CD4-positive, alpha-beta T cell treated with Interferon alpha-2 for 1 hour (primary cell): ENCODE results near the gene HPSE2.
"Not testable (repeated sequence)": the region's sequence is repeated elsewhere in the genome, so short reads cannot be mapped to it uniquely, and the experiment has no call there.

Experiments
- DNase-seq, 2 donors: peaks; one replicate each; pipeline ENCODE4 v3.0.0-alpha.2; 2020 to 2022

The HPSE2 gene

DNA sequence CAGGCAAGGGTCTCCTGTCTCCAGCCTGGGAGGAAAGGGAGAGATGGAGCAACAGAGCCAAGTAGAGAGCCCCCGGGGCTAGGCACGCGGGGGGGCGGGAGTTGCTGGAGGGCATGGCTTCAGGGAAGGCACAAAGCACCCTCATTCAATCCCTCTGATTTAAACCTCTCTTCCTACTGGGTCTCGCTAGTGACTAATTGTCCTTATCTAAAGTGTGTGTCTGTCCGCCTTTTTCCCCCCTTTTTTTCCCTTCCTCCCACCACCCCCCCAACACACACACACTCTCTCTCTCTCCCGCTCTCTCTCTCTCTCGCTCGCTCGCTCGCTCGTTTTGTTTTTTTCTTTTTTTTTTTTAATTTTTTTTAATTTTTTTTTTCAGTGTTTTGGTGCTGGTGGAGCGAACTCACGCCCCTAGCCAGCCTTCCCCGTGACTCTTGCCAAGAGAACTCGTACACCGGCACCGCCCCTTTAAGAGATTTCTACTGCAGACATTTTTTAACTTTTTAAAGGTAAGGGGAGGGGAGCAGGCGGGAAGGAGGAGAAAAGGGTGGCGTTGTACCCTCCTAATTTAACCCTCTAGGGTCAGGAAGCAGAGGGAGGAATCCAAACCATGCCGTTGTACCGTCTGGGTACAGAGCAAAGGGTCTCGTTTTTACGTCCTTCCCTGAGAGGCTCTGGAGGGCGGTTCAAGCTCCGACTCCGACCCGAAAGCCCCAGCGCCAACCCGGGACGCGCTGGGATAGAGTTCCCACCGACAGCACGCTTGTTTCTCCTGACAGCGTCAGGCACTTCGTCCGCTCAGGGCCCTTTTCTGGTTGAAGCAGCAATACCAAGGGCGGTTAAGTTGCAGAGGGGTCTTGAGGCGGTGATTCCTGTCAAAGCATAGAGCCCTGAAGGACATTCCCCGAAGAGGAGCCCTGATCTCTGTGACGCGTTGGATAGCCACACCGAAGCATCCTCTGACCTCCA is at the start of gene HPSE2:
HPSE2 (minus strand) TSS at position 195 of the 969 bp plus-strand sequence.
- DNase-seq = no peak

DNA sequence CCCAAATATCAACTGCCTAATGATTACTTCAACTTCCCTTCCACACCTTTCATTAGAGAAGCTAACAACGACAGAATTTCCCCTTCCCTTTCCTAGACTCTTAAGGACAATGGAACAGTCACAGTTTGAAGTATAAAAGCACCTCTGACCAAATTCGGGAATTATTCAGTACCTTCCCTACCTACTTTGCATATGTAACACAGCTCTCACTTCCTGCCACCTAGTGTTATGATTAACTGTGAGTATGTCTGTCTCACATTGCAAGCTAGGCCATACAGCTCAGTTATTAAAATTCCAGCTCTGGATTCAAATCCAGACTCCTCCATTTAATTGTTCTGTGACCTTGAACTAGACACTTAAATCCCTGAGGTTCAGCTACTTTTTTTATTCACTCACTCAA is 44.8 kb upstream of the HPSE2 start:
- DNase-seq = no peak

DNA sequence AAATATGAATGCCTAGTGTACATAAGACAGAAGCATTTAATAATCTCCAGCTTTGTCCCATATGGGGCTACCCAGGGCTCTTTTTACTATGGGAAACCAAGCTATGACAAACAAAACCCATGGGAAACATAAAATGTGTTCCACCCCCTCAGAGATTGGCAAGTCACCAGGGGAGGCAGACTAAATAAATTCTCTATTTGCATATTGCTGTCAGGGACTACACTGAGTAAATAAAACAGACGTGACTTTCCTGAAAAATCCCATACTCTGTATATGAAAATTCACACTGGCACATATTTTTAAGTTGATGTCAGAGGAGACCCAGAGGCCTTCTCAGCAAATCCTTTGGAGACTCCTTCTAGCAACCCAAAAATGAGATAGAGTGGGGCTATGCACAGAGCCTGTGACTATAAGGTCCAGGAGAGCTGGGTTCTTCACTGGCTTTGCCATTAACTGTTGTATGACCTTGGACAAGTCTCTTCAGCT is 44.0 kb upstream of the HPSE2 start:
- DNase-seq = no peak

DNA sequence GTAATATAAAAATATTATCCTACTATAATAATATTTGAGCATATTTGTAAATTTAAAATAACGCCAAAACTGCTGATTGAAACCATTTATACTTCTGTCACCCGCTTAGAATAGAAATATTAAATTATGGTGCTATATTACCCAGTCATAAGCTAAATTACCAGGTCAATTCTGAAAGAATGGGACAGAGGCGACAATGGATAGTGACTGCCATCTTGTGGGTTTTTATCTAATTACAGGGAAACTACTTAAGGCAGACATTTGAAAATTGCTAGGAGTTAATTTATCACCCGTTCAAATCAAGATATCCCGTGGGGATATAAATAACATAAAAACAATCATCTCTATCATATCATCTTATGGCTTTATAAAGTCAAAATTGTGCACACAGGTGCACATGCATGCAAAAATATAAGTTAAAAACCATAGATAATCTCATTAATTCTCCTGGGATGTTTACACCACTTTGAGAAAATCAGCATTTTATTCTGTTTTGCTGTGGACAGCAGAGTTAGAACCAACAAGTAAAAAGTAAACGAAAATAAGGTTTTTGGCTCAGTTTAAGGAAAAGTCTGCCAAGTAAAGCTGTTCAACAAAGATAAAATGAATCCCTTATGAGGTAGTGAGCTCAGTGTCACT is 41.3 kb upstream of the HPSE2 start:
- DNase-seq = peak in 1 of 2 donors; percentile 1

DNA sequence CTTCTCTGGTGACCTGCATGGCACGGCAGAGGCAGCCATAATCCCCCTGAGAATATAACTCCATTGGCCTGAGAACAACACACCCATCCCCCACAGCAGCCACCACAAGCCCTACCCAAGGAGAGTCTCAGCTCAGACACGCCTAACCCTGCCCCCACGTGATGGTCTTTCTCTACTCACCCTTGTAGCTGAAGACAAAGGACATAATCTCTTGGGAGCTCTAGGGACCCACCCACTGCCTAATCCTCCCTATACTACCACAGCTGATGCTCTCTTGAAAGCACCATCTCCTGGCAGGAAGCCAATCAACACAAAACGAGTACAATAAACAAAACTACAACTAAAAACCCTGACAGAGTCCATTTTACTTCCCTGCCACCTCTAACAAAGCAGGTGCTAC is 30.7 kb upstream of the HPSE2 start:
- DNase-seq = no peak

DNA sequence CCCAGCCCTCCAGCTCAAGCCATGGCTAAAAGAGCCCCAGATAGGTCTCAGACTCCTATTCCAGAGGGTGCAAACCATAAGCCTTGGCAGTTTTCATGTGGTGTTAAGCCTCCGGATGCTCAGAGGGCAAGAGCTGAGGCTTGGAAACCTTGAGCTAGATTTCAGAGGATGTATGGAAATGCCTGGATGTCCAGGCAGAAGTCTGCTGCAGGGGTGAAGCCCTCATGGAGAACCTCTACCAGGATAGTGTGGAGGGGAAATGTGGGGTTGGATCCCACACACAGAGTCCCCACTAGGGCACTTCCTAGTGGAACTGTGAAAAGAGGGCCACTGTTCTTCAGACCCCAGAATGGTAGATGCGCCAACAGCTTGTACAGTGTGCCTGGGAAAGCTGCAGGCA is 13.2 kb upstream of the HPSE2 start:
- no peak for DNase-seq

DNA sequence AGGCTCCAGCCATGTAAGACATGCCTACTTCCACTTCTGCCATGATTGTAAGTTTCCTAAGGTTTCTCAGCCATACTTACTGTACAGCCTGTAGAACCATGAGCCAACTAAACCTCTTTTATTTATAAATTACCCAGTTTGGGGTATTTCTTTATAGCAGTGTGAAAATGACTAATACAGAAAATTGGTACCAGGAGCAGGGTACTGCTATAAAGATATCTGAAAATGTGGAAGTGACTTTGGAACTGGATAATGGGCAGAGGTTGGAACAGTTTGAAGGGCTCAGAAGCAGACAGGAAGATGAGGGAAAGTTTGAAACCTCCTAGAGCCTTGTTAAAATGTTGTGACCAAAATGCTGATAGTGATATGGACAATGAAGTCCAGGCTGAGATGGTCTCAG is 12.2 kb upstream of the HPSE2 start:
- not testable (repeated sequence) for DNase-seq

DNA sequence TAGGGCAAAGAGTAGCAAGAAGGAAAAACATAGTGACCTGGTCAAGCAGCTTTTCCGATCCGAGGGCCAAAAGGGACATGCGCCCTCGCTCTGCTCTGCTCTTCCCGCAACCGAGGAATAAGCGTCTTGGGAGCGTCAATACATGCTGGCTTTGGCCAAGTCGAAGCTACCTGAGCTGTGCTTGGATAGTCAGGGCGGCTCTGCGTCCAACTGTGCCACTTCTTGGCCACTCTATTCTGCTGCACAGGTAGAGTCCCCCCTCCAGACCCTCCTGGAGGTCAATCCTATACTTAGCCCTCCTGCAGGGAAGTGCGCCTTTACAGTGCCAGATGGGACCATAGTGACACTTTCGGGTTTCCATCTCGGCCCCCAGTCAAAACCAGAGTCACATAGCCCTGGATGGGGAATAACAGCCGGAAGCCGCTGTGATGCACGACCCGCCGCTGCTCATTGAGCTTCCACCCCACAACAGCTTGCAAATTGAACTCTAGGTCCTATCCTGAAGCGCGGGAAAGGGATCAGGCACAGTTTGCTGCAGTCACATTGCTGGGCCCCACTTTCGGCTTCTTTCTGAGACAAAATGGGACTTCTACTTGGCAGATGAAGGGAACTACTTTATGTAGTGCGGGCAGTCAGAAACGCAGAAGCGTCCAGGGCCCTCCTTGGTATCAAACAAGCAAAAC is 1.1 kb upstream of the HPSE2 start:
- DNase-seq = no peak

DNA sequence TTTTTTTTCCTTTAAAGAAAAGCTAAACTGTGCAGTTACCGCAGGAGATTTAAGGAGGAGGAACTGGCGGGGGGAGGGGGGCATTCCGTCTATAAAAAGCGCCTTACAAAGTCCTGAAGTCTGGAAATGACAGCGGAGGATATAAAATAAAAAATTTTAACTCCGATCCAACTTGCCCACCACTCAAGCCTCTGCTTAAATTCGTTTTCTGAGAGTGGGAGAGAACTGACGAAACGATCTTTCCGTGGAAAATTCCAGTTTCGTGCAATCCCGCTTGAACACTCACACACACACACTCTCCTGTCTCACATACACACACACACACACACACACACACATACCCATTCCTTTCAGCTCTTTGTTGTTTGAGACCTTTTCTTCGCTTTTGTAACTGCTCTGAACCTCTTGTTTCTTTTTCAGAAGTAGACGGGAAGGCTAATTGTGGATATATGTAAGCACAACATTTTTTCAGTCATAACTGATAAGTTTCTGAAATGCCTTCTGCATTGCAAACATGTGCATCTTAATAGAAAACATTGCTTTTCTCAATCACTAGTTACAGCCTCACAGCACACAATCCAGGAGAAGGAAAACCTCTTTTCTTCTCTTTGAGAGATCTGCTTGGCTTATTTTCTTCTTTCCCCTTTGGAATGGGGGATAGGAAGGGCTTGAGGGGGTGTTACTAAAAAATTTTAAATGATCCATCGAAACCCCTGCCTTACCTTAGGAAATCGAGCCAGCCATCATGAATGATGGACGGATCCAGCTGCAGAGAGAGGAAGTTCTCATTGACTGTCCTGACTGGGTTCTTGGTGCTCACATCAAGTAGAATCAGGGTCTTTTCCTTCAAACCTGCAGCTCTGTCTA is 628 bp downstream of the HPSE2 start:
- DNase-seq = no peak

DNA sequence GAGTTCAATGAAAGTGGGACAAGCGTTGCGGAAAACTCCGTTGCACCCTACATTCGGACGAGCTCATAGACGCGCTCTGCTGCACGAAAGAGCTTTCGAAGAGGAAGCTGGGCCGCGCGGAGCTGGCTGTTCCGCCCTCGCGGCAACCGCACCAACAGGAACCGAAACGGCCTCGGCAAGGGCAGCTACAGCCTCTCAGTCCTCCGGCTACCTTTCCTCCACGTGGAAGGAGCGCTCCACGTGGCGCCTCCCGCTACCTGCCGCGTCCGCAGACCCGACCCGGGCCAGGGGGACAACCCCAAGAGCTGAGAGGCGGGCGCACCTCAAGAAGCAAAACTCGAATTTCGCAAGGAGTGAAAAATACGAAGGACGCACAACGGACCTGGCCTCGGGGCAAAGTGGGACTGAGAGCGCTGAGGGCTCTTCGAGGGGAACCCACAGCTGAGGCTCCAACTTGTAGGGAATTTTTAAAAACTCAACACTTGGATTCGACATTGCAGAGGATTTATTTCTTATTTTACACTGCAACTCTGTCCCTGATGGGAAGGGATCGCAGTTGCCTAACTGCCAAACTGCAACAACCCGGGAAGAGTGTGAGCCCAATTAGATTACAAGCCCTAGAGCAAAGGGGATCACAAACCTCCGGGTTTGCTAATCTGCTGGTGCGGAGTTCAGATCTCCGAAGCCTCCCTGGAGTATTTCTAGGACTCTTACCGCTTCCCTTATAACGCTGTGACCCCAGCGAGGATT is 1.4 kb downstream of the HPSE2 start:
- DNase-seq = peak; percentile 22 to 46

DNA sequence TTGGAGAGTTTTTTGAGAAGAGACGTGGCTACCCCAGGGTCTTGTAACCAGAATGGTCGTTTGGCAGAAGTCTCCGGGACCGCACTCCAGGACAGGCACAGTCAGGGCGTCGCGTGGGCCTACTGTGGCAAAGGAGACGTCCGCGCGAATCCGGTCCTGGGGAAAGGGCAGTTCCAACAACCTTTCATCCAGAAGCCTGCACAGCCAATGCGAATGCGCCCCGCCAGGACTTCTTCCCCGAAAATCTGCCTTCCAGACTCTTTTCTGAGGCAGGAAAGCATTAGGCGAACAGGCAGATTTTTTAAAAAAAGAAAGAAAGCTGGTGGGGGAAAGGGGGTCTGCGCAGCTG is 2.0 kb downstream of the HPSE2 start:
- DNase-seq = no peak

DNA sequence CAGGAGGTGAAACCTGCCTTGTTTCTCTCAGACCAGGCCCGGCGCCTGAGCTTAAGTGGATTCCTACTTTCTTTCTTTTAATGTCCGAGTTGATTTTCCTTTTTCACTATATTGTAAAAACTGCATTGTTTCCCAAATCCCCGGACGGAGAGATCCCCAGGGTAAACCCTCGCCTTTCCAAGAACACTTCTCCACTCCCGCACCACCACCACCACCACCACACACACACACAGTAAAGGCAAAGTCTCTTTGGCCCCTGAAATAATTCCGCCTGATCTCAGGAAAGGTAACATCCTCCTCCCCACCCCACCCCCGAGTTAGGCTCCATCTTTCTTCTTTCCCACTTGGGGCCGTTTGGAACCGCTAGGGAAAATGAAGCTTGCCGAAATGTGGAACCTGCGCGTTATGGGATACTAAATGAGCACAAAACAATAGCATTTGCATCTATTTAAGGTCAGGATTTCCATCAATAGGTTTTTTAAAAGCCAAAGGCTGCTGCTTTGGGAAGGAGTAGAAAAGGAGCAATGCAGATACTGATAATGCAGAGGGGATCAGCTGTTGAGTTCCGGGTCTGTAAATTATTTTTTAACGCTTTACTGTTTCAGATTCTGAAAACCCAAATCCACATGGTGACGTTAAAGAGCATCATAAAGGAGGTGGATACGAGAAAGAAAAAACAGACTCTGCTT is 2.5 kb downstream of the HPSE2 start:
- DNase-seq = no peak

DNA sequence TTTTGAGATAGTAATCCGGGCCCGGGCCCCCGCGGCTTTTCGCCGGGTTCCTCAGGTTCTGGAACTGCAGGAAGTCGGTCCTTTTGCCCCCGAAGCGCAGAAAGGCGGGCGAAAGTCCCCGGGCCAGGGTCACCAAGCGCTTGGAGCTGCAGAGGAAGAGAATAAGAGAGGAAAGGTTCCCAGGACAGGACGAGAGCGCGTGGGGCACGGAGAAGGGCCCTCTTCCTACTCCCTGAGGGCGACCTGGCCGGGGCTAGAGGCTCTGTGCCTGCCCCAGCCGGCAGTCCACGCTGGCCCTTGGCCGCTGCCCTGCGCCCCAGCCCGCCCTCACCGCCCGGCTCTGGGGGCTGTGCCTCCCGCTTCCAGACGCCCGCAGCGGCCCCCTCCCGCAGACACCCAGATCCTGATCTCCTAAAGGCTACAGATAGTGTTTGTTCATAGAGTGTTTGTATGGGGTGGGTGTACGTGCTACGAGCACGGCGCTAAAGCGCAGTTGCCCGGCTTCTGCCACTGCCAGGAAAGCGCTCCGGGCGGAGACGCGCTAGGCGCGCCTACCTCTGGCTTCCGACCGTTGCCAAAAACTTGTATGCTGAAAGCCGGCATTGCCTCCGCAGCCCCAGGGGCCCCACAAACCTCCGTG is 3.2 kb downstream of the HPSE2 start:
- no peak for DNase-seq

DNA sequence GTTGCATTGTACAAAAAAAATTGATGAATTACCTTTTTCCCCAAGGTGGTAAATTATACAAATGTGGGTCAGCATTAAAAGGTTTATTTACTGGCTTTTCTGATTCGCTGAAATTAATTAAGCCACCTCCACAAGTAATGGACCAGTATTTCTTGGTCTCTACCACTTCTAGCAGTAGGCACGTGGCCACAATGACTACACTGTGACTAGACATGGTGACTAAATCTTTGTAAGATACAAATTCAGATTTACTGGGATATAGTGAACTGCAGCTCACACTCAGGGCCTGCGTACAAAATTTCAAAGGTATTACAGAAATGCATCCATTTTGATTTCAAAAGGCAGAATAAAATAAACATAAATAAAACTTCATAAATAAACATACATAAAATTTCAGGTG is 10.9 kb downstream of the HPSE2 start:
- DNase-seq = no peak

DNA sequence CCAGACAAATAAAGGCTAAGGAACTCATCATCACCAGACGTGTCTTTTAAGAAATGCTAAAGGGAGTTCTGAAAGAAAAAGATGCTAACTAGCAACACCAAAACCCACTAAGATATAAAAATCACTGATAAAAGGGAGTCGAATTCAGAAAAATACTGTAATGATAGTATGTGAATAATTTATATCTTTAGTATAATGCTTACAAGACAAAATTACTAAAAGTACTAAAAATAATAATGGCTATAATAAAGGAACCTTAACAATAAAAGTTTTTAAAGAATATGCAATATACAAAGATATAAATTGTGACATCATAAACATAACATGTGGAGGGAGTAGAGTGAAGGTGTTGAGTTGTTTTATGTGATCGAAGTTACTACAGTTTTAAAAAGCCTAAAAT is 28.3 kb downstream of the HPSE2 start:
- DNase-seq = no peak

DNA sequence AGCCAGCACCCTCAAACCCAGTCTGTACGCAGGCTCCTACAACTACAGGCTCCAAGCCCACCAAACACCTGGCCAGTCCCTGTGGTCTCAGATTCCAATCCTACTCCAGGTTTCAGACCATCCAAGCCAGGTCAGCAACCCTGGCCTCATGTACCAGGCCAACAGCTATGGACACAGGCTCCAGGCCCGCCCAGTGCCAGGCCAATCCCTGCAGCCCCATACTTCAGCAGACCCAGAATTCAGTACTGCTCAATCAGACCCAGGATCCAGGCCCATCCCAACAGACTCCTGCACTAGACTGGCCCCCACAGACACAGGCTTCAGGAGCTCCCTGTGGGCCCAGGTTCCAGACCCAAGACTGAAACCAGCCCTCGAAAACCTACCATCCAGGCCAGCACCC is 32.3 kb downstream of the HPSE2 start:
- DNase-seq = no peak

DNA sequence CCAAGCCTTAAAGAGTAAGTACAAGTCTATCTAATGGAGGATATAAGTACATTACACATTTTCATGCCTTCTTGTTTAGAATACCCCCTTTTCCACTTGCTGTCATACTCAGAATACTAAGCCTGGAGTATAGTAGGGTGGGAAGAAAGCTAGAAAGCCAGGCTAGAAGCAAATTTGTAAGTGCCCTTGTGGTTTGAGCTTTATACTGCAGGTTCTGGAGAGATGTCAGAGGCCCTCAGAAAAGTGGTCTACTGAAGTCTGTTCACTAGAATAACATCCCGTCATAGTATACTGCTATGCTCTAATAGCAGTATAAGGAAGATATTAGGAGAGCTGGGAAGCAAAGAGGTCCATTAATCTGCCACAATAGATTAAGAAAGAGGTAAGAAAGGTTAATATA is 62.7 kb downstream of the HPSE2 start:
- DNase-seq = no peak

DNA sequence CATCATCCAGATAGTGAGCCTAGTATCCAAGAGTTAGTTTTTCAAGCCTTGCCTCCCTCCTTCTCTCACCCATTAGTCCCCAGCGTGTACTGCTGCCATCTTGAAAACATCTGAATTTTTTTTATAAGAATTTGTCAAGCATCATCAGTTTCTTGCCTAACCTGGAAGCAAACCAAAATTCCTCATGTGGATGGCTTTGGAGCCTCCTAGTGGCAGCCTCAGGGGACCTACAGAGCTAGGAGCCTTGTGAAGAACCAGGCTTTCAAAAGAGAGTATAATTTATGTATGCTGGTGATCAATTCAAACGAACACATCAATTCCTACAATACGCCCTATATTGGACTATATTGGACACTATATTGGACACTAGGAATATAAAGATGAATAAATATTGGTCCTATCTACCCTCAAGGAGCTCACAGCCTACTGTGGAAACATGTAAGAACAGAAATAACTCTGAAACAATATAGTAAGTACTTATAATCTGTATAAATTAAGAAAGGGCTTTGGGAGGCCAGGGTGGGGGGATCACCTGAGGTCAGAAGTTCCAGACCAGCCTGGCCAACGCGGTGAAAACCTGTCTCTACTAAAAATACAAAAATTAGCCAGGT is 63.4 kb downstream of the HPSE2 start:
- no peak for DNase-seq

DNA sequence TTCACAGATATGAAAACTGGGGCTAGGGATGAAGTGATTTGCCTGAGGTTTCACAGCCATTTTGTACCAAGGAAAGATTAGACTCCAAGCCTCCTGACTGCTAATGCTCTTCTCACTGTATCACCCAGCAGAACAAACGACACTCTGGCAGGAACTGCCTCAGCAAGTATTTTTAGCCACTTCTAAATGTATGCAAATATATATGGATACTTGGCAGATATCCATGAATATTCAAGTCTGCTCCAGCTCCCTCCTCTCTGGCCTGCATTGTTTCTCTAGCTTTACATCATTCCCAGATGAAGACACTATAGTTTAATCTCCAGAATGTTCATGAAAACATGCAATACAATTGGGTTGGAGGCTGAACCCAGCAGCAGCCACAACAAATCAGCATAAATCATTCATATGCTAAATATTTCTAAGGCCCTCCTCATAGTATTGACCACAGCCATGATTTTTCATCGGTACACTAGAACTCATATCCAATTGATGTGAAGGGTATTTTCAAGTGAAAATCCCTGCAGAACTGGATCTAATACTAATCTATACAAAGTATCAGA is 65.5 kb downstream of the HPSE2 start:
- DNase-seq = no peak

DNA sequence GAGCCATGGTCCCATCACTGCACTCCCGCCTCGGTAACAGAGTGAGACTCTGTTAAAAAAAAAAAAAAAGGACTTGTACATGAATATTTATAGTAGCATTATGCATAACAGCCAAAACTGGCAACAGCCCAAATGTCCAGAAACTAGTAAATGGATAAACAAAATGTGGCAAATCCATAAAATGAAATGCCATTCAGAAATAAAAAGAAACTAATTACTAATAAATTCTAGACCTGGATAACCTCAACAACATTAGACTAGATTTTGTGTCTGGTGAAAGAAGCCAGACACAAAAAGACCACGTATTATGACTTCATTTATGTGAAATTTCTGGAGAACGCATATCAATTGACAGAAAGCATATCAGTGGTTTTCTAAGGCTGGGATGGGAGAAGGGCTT is 74.5 kb downstream of the HPSE2 start:
- DNase-seq = no peak
